HG02938 (cell line): ENCODE measurements around the gene R3HDM4.

Experiments used
- ATAC-seq: cut with Tn5 transposase; IDR thresholded peaks from one replicate; pipeline ENCODE4 v1.9.1; 2021; ENCODE audit warnings: mild to moderate bottlenecking, moderate library complexity; ENCODE audit not compliant: unreplicated experiment

Gene R3HDM4

DNA sequence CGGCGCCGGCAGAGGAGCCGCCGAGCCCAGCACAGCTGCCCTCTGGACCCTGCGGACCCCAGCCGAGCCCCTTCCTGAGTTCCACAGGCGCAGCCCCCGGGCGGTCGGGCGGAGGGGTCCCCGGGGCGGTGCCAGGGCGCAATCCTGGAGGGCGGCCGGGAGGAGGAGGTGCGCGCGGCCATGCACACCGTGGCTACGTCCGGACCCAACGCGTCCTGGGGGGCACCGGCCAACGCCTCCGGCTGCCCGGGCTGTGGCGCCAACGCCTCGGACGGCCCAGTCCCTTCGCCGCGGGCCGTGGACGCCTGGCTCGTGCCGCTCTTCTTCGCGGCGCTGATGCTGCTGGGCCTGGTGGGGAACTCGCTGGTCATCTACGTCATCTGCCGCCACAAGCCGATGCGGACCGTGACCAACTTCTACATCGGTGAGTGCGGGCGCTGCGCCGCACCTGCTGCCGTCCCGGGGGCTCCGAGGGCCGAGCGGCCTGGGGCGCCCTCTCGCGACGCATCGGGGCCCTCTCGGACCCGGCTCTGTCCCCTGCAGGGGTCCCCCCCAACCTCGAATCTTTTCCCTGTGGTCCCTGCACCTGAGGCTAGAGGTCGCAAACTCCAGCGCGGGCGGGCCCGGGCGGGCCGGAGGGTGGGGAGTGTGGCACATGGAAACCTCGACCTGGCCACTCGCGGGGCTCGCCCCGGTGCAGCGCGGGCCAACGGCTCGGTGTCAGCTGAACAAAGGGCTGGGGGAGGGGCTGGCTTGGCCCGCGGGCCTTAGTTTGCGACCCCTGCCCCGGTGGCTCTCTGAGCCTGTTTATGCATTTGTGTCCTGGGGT, 4.5 kb upstream of the R3HDM4 start, which contains the start of gene KISS1R:
Gene KISS1R, plus strand, starts transcription at position 11 of the 829 bp plus-strand sequence. Its CDS starts 170 bp downstream, at position 181.
- no peak for ATAC-seq

DNA sequence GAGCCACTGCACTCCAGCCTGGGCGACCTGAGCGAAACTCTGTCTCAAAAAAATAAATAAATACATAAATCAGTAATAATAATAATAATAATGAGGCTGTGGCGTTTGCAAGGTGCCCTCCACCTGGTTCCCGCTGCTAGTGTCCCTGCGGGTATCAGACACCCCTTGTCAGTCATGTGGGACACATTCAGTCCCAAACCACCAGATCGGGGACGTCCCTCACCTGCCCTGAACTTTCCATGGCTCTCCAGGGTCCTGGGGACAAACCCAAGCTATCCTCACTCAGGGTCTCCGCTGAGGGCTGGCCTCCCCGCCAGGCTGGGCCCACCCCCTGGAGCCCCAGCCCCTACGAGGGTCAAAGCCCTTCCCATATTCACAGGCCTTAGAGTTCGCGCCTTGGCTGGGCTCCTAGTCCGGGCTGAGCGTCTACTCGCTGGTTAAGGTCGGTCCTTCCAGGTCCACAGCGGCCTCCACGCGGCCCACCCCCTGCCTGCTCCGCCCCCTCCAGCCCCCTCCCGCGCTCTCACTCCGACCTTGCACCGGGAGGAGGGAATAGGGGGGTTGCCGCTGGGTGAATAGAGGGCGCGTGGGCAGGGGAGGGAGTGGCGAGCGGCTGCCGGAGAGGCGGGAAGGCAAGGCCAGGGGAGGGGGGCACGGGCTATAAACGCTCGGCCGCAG, 3.8 kb upstream of the R3HDM4 start:
- no peak for ATAC-seq

DNA sequence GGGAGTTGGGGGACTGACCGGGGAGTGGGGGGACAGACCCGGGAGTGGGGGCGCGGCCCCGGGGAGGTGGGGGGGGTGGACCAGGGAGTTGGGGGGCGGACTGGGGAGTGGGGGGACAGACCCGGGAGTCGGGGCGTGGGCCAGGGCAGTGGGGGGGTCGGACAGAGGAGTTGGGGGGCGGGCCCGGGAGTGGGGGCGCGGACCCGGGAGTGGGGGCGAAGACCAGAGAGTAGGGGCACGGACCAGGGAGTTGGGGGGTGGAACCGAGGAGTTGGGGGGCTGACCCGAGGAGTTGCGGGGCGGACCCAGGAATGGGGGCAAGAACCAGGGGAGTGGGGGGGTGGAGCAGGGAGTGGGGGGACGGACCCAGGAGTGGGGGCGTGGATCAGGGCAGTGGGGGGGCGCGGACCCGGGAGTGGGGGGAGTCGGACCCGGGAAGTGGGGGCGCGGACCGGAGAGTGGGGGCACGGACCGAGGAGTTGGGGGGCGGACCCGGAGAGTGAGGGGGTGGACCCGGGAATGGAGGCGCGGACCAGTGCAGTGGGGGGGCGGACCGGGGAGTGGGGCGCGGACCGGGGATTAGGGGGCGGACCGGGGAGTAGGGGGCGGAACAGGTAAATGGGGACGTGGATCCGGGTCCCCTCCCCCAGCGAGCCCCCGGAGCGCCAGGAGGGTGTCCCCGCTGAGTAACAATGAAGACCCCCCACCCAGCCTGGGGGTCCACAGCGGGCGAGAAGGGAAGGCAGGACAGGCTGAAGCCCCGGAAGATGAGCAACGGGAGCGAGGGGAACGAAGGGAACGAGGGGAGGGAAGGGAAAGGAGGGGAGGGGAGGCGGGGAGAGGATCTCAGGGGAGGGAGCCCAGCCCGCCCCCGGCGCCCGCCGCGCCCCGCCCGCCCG, 589 bp downstream of the R3HDM4 start:
- ATAC-seq = no peak

DNA sequence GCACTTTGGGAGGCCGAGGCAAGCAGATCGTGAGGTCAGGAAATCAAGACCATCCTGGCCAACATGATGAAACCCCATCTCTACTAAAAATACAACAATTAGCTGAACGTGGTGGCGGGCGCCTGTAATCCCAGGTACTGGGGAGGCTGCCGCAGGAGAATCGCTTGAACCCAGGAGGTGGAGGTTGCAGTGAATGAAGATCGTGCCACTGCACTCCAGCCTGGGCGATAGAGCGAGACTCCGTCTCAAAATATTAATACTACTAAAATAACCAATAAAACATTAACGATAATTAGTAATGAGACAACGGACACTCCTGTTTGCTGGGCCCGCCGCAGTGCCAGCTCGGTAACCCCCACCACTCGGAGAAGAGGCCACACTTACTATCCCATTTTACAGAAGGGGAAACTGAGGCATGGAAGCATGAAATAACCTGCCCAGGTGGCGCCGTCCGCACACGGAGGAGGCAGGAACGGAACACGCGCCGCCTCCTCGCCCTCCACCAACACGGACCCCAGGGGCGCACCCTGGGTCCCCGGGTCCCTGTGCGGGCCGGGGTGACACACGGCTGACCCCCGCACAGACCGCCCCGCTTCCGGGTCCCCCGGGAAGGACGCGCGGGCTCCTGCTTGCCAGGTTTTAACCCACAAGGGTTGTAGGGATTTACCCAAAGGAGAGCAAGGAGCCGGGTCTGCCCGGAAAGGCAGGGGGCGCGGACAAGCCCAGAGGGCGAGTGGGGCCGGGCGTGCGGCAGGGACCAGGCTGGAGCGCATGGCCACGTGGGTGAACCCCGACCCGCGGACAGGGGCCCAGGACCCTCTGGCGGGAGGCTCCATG, 1.6 kb downstream of the R3HDM4 start:
- no peak for ATAC-seq

DNA sequence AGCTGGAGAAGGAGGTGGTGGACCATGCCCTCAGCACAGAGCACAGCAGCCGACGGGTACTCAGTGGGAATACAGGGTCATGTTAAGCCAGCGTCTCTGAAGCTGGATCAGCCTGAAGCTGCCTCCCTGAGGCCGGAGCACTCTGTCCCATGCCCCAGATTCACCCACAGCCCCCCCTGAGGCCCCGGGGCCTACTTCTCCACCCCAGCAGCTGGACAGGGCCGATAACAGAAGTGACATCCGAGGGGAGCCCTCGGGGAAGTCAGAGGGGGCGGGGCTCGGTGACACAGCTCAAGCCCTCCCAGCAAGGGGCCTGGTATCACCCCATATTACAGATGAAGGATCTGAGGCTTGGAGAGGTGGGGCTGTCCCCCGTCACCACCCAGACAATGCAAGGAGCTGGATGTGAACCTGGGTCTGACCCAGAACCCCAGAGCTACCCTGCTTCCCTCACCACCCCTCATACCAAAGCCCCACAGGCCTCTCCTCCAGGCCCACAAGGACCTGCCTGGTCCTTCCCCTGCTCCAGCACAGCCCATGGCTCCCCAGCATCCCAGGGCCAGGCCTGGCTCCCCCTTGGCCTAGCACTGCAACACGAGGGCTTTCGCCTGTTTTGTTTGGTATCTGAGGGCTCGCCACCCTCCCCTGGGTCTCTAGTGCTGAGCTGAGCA, 5.7 kb downstream of the R3HDM4 start:
- ATAC-seq = no peak

DNA sequence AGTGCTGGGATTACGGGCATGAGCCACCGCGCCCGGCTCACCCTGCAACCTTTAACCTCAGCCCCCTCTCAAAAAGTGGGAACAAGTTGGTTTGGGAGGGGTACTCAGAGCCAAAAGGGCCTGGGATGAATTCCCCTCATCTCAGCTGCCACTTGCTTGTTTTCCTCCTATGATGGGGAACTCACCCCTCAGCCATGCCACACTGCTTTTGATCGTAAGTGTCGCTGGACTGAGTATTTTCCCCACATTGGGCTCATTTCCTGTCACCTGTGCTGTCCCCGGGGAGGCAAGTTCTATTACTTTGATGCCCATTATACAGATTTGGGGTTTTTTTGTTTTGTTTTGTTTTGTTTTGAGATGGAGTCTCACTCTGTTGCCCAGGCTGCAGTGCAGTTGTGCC, 6.5 kb downstream of the R3HDM4 start:
- no peak for ATAC-seq

DNA sequence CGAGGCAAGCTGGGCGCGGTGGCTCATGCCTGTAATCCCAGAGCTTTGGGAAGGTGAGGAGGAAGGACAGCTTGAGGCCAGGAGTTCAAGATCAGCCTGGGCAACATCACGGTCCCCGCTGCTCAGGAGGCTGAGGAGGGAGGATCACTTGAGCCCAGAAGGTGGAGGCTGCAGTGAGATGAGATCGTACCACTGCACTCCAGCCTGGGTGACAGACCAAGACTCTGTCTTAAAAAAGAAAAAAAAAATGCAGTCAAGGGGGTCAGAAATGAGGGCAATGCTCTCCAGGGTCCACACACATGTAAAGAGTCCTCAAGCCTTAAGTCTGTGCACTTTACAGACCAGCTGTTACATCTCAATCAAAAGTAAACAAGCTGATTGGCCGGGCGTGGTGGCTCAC, 8.5 kb downstream of the R3HDM4 start:
- ATAC-seq = no peak

DNA sequence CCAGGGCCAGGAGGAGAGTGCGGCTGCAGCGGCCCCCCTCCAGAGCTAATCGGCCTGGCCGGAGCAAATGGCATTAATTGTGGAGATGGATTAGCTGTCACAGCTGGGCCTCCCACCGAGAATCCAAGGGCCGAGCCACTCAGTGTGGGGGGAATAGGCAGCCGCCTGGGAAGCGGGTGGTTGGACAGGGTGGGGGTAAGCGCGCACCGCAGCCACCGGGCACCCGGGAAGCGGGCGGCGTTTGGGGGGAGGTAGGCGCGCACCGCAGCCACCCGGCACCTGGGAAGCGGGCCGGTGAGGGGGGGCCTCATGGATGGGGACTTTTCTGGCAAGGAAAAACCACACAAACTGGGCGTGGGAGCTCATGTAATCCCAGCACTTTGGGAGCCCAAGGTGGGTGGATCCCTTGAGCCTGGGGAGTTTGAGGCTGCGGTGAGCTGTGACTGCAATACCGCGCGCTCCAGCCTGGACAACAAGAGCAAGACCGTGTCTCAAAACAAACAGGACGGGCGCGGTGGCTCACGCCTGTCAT, 9.7 kb downstream of the R3HDM4 start:
- no peak for ATAC-seq

DNA sequence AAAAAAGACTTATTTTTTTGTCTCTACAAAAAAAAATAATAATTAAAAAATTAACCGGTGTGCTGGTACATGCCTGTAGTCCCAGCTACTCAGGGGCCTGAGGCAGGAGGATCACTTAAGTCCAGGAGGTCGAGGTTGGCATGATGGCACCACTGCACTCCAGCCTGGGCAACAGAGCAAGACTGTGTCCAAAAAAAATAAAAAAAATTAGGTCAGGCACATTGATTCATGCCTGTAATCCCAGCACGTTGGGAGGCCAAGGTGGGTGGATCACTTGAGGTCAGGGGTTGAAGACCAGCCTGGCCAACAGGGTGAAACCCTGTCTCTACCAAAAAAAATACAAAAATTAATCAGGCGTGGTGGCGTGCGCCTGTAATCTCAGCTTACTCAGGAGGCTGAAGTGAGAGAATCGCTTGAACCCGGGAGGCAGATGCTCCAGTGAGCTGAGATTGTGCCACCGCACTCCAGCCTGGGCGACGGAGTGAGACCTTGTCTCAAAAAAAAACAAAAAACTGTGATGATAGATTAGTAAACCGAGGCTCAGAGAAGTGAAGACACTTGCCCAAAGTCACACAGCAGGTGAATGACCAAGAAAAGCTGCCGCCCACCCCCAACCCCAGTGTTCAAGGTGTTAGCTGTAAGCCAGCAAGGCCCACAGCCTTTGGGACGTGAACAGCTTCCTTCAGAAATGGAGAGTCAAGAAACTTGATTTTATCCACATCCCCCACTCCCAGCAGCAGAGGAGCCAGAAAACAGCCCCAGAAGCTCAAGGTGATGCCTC, 10.4 kb downstream of the R3HDM4 start:
- ATAC-seq = no peak

DNA sequence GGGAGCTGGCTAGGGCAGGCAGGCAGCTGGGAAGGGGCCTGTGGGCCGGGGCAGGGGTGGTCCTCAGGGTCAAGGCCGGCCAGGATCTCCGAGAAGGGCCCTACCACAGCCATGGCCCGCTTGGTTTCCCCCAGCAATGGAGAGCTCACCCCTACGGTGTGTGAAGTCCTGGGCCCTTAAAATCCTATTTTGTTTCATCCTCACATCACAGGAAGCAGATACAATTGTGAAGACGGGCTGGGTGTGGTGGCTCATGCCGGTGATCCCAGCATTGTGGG, 11.0 kb downstream of the R3HDM4 start:
- ATAC-seq = no peak

DNA sequence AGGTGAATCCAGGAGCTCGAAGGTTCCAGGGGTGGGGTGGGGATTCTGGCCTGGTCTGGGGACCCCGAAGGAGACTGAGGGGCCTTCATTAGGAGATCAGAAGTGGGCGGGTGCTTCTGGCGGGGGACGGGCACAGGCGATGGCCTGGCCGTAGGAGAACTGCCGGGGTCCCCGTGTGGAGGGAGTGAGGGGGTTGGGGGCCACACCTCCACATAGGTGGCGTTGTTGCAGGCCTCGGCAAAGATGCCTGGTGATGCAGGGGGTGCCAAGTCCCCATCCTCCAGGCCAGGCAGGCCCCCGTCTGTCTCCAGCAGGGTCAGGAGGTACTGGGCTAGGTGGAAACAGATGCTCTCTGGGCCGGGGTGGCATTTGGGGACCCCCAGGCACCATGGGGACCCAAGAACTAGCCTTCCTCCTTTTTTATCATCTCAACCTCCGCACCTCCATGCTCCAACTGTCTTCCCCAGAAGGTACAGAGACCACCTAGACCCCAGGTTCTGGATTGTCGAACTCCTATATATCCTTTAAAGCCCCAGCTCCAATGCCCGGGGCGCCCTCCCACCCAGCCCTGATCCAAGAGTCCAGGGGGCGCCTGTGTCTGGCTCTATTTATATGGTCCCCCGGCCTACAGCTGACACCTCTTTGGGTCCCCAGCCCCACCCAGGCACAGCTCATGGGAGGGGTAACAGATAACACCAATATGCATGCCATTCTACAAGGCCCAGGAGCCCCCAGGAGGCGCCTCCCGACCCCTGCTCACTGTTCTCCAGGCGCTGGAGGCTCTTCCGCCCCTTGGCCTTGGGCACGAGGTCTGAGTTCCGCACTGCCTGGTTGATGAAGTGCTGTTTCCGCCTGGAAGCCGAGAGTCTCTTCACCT, 11.6 kb downstream of the R3HDM4 start:
- no peak for ATAC-seq

DNA sequence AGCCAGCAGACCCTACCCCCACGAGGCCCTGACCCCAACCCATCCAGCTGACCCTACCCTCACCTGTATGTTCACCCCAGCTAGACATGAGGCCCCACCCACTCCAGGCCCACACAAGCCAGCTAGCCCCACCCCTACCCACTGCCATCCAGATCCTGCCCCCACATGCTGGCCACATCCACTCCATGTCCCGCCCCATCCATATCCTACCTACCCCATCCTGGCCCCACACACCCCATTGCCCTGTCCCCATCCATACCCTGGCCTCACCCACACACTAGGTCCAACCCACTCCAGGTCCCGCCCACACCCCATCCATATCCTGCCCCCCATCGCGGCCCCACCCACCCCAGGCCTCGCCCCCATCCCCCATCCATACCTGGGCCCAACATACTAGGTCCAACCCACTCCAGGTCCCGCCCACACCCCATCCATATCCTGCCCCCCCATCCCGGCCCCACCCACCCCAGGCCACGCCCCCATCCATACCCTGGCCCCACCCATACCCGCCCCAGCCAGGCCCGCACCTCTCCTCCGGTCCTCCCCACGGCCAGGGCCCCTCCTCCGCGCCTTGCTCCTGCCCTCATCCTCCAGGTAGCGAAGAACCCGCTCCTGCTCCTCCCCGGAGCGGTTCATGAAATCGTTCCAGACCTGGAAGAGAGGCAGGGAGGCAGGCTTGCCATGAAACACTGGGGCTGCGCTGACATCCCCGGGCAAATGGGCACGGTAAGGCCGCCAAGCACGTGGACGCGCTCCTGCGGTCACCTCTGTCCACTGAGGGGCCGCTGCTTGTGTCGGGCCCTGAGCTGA, 12.5 kb downstream of the R3HDM4 start:
- ATAC-seq = no peak

DNA sequence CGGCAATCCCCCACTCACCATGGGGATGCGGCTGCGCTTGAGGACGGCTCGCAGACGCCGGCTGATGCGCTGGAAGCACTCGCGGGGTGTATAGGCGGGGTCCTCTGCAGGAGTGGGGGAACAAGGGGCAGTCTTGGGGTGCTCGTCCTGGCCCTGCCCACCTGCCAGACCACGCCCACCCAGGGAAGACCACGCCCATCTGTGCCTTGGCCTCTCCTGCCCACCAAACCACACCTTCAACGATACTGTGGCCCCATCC, 13.0 kb downstream of the R3HDM4 start:
- ATAC-seq = no peak

DNA sequence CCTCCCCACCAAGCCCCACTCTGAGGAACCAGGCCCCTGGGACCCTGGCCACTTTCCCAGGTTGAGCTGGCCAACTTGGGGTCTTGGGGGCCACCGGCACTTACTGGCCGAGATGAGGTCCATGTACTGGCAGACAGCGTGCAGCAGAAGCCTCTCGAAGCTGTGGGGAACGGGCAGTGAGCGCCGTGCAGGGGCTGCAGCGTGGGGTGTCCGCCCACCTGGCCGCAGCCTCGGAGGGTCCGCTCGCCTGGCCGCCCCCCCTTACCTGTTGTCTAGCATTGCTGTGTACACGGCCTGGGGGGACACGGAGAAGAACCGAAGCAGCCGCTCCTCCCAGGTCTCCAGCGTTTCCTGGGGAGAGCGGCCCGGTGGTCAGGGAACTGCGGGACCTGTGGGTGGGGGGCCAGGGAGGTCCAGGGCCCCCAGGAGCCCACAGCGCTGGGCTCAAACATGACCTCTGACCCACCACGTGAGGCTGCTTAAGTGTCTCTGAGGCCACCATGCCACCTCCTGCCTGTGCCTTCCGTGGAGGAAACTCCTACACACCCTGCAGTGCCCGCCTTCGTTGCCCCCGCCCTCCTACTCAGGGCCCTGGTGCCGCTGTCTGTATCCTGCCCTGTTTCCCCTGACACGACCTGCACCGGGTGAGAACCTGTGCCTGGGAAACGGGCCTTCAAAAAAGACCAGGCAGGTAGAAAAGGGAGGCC, 13.5 kb downstream of the R3HDM4 start:
- no peak for ATAC-seq

DNA sequence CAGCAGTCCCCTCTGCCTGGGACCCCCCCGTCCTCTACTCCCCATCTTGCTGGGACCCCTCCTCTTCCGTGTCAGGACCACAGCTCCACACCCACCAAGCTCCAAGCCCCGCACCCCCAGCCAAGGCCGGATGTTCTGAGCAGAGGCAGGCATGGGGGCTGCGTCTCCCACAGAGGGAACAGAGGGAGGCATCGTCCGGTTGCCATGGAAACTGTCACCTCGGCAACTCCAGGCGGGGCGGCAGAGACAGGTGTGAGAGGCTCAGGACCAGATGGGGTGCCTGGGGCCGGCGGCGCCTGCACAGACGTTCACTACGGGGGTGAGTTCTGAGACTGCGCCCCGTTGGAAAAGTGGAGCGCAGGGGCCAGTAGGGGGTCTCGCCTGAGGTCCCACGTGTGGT, 14.4 kb downstream of the R3HDM4 start:
- no peak for ATAC-seq

DNA sequence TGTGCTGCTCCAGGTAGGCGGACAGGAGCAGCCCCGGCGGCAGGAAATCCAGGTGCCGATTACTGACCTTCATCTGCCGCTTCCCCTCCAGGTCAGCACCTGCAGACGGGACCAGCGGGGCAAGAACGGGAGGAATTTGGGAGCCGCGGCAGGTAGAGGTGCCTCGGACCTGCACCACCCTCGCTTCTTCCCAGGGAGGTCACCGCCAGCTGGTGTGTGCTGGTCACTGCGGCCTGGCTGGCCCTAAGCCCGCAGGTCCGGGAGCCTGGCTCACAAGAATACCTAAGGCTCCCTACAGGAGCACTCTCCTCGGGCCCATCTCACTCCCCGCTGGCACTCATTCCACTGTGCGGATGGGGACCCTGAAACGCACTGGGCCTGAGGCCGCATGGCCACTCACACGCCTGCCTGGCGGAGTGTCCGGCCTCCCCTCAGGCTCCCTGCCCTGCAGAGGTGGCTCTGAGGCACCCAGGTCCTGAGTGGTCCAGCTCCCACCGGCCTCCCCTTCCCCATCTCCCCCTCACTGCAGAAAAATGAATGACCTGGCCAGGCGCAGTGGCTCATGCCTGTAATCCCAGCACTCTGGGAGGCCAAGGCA, 15.5 kb downstream of the R3HDM4 start:
- ATAC-seq = no peak

DNA sequence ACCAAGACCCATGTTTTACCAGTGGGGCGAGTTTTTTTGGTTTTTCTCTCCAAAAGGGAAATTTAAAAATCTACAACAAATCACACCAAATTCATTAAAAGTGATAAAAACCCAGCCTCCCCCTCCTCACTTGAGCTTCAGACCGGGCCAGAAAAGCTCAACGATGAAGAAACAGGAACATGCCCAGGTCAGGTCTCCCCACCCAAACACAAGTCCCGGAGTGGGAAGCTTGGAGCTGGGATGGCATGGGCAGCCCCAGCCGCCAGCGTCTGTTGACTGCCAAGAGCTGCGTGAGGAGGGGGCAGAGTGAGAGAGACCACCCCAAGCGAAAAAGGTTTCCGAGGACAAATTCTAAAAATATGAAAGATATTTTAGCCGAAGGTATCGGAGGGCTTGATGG, 16.0 kb downstream of the R3HDM4 start:
- no peak for ATAC-seq
